Measurements from ENCODE around the gene SH3BP4.

Gene SH3BP4

GRCh38 chr2:234968631-234969305, 17.0 kb downstream of the SH3BP4 start:
- no peak for DNase-seq

- no peak for DNase-seq
These were observed 17.7 kb downstream of the SH3BP4 start for GRCh38 chr2:234969306-234970098.

GRCh38 chr2:234970099-234970440, 18.3 kb downstream of the SH3BP4 start:
- no peak for DNase-seq

GRCh38 chr2:234970477-234970882, 18.7 kb downstream of the SH3BP4 start:
- no peak for DNase-seq

- DNase-seq: no peak
These were observed 19.7 kb downstream of the SH3BP4 start for GRCh38 chr2:234971496-234971895.

- no peak for DNase-seq
These were observed 21.2 kb downstream of the SH3BP4 start for GRCh38 chr2:234973008-234973407.

GRCh38 chr2:234974501-234975385, 22.9 kb downstream of the SH3BP4 start:
- DNase-seq: no peak

- no peak for DNase-seq
These were observed 23.8 kb downstream of the SH3BP4 start for GRCh38 chr2:234975611-234976010.

GRCh38 chr2:234976479-234977227, 24.8 kb downstream of the SH3BP4 start:
- DNase-seq: no peak

- DNase-seq: no peak
These were observed 25.4 kb downstream of the SH3BP4 start for GRCh38 chr2:234977228-234977679.

GRCh38 chr2:234978466-234979203, 26.8 kb downstream of the SH3BP4 start:
- DNase-seq: no peak

GRCh38 chr2:234979204-234980167, 27.7 kb downstream of the SH3BP4 start:
- no peak for DNase-seq

GRCh38 chr2:234980451-234981187, 28.8 kb downstream of the SH3BP4 start:
- no peak for DNase-seq

GRCh38 chr2:234981197-234982095, 29.6 kb downstream of the SH3BP4 start:
- DNase-seq: no peak

GRCh38 chr2:234982096-234982834, 30.4 kb downstream of the SH3BP4 start:
- no peak for DNase-seq

- peak; percentile 62 for DNase-seq
These were observed 31.4 kb downstream of the SH3BP4 start for GRCh38 chr2:234983011-234983726.

GRCh38 chr2:234985608-234986245, 33.9 kb downstream of the SH3BP4 start:
- no peak for DNase-seq
